Mucosa of descending colon (tissue), 3 donors: ENCODE results near the gene PEX14. TPM values are rescaled to one million over a fixed set of nuclear protein-coding genes. Genes with fewer than 3 reads are reported as not detected.

Experiments used
- ATAC-seq: fragments of 200-7000 bp; cut with Tn5 transposase; one replicate; pipeline ENCODE4 v1.9.1; 2020; ENCODE audit warnings: mild to moderate bottlenecking, moderate library complexity
- DNase-seq, 3 donors: peaks; one replicate each; pipeline ENCODE4 v3.0.0-alpha.2; 2020
- H3K36me3 ChIP-seq: fragments of 200-600 bp; one replicate; pipeline ENCODE4 v1.8.0; 2021; ENCODE audit warnings: low read depth, mild to moderate bottlenecking
- H3K4me1 ChIP-seq: fragments of 200-600 bp; one replicate; pipeline ENCODE4 v1.8.0; 2021; ENCODE audit warnings: low read depth, mild to moderate bottlenecking
- H3K4me3 ChIP-seq: fragments of 200-600 bp; one replicate; pipeline ENCODE4 v1.8.0; 2021; ENCODE audit warnings: mild to moderate bottlenecking
- H3K9me3 ChIP-seq: fragments of 200-600 bp; one replicate; pipeline ENCODE4 v1.8.0; 2021; ENCODE audit warnings: mild to moderate bottlenecking
- CTCF ChIP-seq: fragments of 200-600 bp; IDR thresholded peaks from one replicate; pipeline ENCODE4 v1.8.0; 2022; ENCODE audit warnings: antibody characterized with exemption, mild to moderate bottlenecking
- intact Hi-C, 2 donors: fragments of 100-400 bp; cut with DNase I in 1 of 2; cut with micrococcal nuclease in 1 of 2; formaldehyde crosslinking; loops; one replicate each; pipeline versions ENCODE4 v1.11.0 to v1.11.1; 2022; cut with DNase I, micrococcal nuclease
- total RNA-seq, 3 donors: library from RNA; stranded (reverse); fragmentation: NEBNext Ultra II Directional in 2 of 3; extraction: Animal tissue kit (Norgen Biotek cat#: 25700) in 2 of 3; gene quantifications; one replicate each; pipeline versions ENCODE4 v1.2.1 to v1.2.4, GENCODE V29; 2021 to 2023
- donor health status: DM: no; HTN: no; CAD: no; lungs with moderate emphysema.
- donor health status: DM: no; HTN: no; CAD: no.
- donor health status: DM: no; HTN: yes; CAD: no.

The PEX14 gene
- total RNA-seq, 3 donors from 2014 or later, result 18.9 to 23.8 (median 21.3) TPM

GRCh38 chr1:10678852-10679251 lies 204.1 kb downstream of the PEX14 start:
- ATAC-seq, result no peak
- Histone ChIP-seq H3K9me3 (no peaks in the 10 kb centered on the region), H3K4me3 (no peak overlapping the region), H3K4me1 (peaks cover 50% of the 10 kb centered on the region), H3K36me3 (no peaks in the 10 kb centered on the region)
- no peak for DNase-seq
- intact Hi-C loops, result no loop called here
- TF ChIP-seq CTCF, result no peak

- TF ChIP-seq CTCF, result no peak
- Histone ChIP-seq H3K9me3 (no peaks in the 10 kb centered on the region), H3K4me3 (no peak overlapping the region), H3K4me1 (peaks cover 45% of the 10 kb centered on the region), H3K36me3 (no peaks in the 10 kb centered on the region)
- DNase-seq (peak in 1 of 3 donors; percentile 65), ATAC-seq (peak; percentile 13)
- intact Hi-C loops, result no loop called here
Measured at GRCh38 chr1:10679496-10680220, 204.9 kb downstream of the PEX14 start.

Other genes with a start within 250 kb of the PEX14 start
- 10 to 100 TPM; 48.6 to 96.4 (median 61.3) TPM for gene PGD, start 75.9 kb upstream of the PEX14 start, total RNA-seq
- 10 to 100 TPM; 10.6 to 12.2 (median 11.1) TPM for gene CENPS, start 44.5 kb upstream of the PEX14 start, total RNA-seq
- under 1 TPM in 2 of 3 donors, not detected in 1; 0.32 to 0.43 TPM for gene CORT, start 24.9 kb upstream of the PEX14 start, total RNA-seq
- gene DFFA, start 2.4 kb upstream of the PEX14 start, total RNA-seq, result 10 to 100 TPM; 20.9 to 34.0 (median 21.9) TPM